ENCODE measurements around the gene CASP4.

DNA sequence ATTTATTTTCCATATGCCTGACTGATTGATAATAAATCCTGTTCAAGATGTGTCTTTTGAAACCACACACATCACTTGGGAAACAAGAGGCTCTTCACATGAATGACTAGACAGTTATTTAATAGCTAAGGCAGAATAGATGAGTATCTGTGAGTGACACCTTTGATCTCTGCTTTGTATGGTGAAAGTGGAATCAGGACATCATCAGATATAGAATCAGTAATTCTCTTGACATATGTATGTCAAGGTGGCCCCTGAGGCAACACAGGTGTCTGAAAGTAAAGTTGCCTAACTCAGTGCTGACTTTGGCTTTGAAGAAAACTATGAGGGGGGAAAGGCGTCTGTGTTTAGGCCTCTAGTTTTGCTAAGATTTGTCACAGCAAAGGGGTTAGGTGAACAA, 11.5 kb upstream of the CASP4 start:
- TF ChIP-seq, protein P1, sequence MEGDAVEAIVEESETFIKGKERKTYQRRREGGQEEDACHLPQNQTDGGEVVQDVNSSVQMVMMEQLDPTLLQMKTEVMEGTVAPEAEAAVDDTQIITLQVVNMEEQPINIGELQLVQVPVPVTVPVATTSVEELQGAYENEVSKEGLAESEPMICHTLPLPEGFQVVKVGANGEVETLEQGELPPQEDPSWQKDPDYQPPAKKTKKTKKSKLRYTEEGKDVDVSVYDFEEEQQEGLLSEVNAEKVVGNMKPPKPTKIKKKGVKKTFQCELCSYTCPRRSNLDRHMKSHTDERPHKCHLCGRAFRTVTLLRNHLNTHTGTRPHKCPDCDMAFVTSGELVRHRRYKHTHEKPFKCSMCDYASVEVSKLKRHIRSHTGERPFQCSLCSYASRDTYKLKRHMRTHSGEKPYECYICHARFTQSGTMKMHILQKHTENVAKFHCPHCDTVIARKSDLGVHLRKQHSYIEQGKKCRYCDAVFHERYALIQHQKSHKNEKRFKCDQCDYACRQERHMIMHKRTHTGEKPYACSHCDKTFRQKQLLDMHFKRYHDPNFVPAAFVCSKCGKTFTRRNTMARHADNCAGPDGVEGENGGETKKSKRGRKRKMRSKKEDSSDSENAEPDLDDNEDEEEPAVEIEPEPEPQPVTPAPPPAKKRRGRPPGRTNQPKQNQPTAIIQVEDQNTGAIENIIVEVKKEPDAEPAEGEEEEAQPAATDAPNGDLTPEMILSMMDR (conservative IDR thresholded peaks at IDR 0.05), result no peak
- no peak for TF ChIP-seq ZFX (IDR thresholded peaks at IDR 0.05)

All from C4-2B (cell line).